GM21367 (cell line): ENCODE results near the gene LRRC72.
"Not testable (repeated sequence)": the region's sequence is repeated elsewhere in the genome, so short reads cannot be mapped to it uniquely, and the experiment has no call there.

Source experiments
- ATAC-seq: cut with Tn5 transposase; IDR thresholded peaks from one replicate; pipeline ENCODE4 v1.9.1; 2021; ENCODE audit not compliant: unreplicated experiment

Gene LRRC72

GRCh38 chr7:16526742-16527540 lies at the start of gene LRRC72:
LRRC72 (plus strand) TSS chr7:16526825; CDS start chr7:16526953, 128 bp downstream.
- ATAC-seq, result no peak

DNA sequence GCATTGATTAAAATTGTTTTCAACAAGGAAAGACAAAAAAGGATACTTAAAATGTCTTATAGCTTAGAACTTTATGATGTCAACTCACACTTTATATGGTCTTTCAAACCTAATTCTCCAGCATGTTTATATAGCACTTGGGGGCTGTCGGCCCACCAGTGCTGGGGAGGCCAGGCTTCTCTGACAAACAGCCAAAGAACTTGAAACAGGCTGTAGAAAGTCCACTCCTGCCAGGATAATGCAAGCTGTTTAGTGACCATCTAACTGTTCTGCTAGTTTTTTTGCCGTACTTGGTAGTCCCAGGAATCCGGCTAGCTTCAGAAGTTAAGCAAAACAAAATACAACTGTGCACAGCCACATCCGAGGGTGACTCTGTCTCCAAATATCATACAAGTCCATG lies 47.5 kb upstream of the LRRC72 start:
- ATAC-seq, result no peak

DNA sequence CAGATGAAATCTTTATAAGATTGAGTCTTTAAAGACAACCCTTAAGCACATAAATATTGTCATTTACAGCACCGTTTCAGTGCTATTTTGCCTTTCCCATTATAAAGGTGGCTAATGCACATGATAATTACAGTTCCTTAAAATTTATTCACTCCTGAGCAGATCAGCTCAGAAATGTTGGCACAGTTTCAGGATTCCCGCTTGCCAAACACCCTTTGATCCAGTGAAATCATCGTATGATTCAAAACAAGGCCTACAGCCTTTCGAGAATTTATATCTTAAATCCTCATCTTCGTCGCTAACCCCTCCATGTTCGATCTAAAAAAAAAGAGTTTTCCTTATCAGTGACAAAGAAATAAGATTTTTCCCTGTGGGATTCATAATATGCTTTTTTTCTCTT lies 47.0 kb upstream of the LRRC72 start:
- ATAC-seq, result no peak

DNA sequence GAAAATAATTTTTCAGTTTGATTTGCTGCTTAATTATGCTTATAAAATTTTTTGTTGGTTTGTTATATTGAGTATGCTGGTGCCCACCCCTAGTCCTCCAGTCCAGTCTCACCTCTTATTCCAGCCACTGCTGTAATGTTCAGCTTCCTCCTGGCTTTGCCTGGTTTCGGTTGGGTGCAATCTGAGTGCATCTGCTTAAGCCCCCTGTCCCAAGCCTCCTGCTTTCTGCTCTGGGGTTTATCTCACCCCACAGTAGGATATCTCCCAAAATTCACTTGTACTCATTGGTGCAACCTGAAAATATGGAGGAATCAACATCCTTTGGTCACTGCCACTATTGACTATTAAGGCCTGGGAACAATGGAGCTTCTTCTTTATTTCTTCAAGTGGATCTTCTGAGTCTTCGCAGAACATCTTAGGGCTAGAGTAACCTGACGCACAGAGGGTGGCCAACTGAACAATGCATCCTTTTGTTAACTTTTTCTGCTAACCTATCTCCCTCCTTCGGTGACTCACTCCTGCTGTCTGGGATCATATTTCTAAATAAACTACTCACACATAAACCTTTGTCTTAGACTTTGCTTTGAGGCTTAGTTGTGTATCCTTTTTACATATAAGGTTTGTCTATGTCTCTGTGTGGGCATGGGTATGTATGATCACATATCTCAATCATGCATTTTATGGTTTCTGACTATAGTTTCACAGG lies 42.0 kb upstream of the LRRC72 start:
- ATAC-seq, result no peak

DNA sequence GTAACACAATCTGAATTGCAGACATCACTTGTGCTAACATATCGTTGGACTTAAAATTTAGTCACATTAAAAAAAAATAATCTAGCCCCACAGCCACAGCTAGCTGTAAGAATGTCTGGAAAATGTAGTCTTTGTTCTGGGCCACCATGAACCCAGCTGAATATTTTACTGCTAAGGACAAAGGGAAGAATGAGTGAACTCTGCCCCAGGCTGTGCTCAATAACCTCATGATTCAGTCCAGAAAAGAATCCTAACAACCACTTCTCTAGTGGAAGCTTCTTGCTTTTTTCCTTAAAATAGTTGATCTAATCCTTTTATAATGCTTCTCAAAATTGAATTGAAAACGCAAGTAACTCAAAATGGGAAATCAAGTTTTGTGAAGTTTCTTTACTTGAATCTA lies 35.5 kb upstream of the LRRC72 start:
- no peak for ATAC-seq

DNA sequence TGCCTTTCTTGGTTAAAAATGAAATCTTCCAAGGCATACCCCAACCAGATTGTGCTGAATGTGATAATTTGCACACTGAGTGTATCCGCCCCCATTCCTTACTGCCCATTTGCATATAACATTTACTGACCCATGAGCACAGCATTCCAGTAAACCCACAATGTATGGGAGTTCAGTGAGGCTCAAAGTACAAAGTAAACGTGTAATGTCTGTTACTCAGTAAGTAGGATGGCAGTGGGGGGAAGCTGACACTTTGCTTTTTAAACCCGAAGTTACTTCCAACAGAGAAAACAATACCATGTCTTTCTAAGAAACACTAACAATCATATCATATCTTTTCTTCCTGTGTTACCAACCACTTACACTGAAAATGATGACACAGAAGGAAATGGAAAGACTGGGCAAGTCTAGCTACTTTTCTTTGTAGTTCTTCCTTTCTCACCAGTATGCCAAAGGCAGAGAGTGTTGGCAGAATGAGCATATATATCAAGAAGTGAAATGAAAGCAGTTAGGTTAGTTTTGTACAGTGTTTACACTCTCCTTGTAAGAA lies 34.0 kb upstream of the LRRC72 start:
- ATAC-seq, result no peak

- ATAC-seq, result no peak
Observed at GRCh38 chr7:16493266-16493665, 33.4 kb upstream of the LRRC72 start.

GRCh38 chr7:16494551-16494950 lies 32.1 kb upstream of the LRRC72 start:
- no peak for ATAC-seq

DNA sequence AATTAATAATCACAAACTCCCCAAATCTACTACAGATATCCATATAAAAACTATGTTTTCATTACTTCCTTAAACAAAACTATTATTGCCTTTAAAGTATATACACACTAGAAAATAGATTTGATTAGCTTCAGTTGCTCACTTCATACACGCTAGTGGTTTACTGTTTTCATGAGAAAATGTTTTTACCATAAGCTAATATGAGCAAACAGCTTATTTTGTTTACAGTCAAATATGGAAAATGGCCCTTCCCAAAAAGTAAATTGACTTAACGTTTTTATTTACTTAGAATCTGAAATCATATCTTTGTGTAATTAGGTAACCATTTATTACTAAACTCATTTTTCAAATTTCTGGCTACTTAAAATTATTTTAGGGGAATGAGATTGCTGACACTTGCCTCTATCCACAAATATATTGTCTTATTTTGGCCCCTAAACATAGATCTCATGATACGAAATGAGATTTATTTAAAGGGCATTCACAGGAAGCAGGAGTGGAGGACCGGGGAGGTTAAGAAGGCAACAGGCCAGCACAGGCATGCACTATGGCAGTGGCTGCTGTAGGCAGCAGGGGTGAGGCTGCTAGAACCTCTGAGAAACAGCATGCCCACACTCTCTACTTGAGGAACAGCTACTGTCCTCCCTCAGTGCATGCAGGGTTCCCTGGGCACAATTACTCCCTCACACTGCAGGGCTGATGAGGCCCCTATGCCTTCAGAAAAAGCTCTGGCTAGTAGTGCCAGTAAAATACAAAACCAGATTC lies 31.5 kb upstream of the LRRC72 start:
- ATAC-seq, result no peak

GRCh38 chr7:16498122-16498521 lies 28.5 kb upstream of the LRRC72 start:
- ATAC-seq, result no peak

GRCh38 chr7:16502303-16502702 lies 24.3 kb upstream of the LRRC72 start:
- ATAC-seq, result no peak

DNA sequence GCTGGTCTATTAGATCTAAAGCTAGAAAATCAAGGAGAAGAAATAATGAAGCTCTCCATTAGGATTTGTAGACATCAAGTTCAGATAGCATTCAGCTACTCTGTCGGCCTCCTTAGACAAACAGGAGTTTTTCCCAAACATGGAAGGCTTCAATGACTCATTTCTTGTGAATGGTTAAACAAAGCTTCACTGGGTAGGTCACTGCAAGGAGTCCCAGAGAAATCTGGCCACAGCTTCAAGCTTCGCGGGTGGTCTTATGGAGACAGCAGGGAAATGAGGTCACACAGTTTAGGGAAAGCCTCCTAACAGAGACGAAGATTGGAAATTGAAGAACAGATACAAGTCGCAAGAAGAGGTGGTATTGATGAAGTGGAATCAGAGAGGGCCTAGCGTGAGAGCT lies 22.6 kb upstream of the LRRC72 start:
- ATAC-seq, result no peak

DNA sequence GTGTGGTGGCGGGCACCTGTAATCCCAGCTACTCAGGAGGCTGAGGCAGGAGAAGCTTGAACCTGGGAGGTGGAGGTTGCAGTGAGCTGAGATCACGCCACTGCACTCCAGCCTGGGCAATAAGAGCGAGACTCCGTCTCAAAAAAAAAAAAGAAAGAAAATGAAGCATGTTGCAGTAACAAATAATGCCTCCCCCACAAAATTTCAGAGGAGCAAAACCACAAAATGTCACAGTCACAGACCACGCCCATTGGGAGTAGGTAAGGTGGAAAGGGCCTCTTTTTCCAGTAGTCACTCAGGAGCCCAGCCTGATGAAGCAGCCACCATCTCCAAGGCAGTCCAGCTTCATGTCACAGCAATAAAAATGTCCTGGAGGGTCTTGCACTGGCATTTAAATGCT lies 20.2 kb upstream of the LRRC72 start:
- ATAC-seq, result not testable (repeated sequence)

- ATAC-seq, result no peak
Observed at GRCh38 chr7:16509829-16510228, 16.8 kb upstream of the LRRC72 start.

DNA sequence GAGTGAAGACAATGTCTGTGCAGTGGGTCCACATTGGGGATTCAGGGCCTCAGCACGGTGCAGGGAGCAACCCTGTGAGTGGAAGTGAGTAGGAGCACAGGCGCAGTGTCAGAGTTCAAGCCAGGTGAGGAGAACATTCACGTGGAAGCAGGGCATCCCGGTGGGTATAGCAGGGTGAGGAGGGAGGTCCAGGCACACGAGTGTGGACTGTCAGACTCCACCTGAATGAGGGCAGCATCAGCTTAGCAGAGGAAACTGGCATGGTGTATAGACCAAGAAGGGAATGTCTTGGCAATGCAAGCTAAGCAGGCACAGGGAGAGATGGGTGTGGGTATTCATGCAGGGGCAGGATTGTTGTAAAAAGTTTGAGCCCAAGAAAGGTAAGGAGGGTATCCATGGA lies 15.3 kb upstream of the LRRC72 start:
- ATAC-seq, result no peak

GRCh38 chr7:16512097-16512496 lies 14.5 kb upstream of the LRRC72 start:
- ATAC-seq, result no peak

GRCh38 chr7:16514271-16514670 lies 12.4 kb upstream of the LRRC72 start:
- no peak for ATAC-seq

DNA sequence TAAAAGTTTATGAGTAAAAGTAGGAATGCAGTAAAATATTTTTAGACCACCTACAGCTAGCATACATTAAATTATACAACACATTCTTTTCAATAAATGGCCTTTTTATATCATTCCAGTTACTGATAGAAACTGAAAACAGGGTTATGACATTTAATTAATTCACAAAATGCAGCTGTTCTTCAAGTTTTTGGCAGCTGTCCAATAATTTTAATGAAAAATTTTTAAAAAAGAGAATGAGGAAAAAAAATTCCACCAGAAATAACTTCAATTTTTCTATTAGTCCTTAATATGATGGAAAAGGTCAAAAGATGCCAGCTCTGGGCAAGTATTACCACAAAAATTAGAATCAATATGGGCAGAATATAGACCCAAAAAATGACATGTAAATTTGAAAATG lies 11.9 kb upstream of the LRRC72 start:
- ATAC-seq, result no peak

GRCh38 chr7:16515785-16516685 lies 10.6 kb upstream of the LRRC72 start:
- no peak for ATAC-seq

- not testable (repeated sequence) for ATAC-seq
Observed at GRCh38 chr7:16519985-16520384, 6.6 kb upstream of the LRRC72 start.
